Suprapubic skin (tissue), 3 donors: ENCODE results near the gene PSIP1.

Experiments used
- POLR2AphosphoS5 ChIP-seq, 3 donors: sonication (generic); formaldehyde crosslinking; IDR thresholded peaks; one replicate each; pipeline ENCODE4 v1.6.1; 2017; ENCODE audit warnings: antibody characterized with exemption in 3 of 3
- TF ChIP-seq, protein P1 (sequence below), 2 donors: fragments of 200-600 bp in 1 of 2; fragments of 450-650 bp in 1 of 2; sonication (generic) in 1 of 2; IDR thresholded peaks; one replicate each; pipeline ENCODE4 v1.5.1; 2016 to 2019; ENCODE audit warnings: antibody characterized with exemption in 2 of 2, mild to moderate bottlenecking in 1 of 2, moderate library complexity in 1 of 2

DNA sequence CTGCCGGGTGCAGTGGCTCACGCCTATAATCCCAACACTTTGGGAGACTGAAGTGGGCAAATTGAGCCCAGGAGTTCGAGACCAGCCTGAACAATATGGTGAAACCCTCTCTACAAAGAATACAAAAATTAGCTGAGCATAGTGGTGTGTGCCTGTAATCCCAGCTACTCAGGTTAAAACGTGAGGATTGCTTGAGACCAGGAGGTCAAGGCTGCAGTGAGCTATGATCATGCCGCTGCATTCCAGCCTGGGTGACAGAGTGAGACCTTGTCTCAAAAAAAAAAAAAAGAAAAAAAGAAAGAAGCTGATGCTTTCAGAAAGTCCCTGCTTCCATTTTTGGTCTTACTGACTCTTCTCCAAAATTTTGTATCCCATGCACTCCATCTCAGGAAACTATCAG, 56.8 kb downstream of the PSIP1 start:
- TF ChIP-seq, protein P1, sequence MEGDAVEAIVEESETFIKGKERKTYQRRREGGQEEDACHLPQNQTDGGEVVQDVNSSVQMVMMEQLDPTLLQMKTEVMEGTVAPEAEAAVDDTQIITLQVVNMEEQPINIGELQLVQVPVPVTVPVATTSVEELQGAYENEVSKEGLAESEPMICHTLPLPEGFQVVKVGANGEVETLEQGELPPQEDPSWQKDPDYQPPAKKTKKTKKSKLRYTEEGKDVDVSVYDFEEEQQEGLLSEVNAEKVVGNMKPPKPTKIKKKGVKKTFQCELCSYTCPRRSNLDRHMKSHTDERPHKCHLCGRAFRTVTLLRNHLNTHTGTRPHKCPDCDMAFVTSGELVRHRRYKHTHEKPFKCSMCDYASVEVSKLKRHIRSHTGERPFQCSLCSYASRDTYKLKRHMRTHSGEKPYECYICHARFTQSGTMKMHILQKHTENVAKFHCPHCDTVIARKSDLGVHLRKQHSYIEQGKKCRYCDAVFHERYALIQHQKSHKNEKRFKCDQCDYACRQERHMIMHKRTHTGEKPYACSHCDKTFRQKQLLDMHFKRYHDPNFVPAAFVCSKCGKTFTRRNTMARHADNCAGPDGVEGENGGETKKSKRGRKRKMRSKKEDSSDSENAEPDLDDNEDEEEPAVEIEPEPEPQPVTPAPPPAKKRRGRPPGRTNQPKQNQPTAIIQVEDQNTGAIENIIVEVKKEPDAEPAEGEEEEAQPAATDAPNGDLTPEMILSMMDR (IDR thresholded peaks at IDR 0.05) = no peak
- TF ChIP-seq POLR2AphosphoS5 (IDR thresholded peaks at IDR 0.05) = no peak
